Activated CD4-positive, alpha-beta memory T cell treated with anti-CD3 and anti-CD28 coated beads for 36 hours (primary cell): ENCODE measurements around the gene SFR1. TPM values are rescaled to one million over a fixed set of nuclear protein-coding genes. Genes with fewer than 3 reads are reported as not detected.
"Not testable (repeated sequence)": the region's sequence is repeated elsewhere in the genome, so short reads cannot be mapped to it uniquely, and the experiment has no call there.

ENCODE experiments used
- CTCF ChIA-PET: fragments of 350-600 bp; sonication (Branson Sonifier 250); formaldehyde crosslinking; loops from one replicate; lab custom pipeline; 2021; ENCODE audit warnings: antibody characterized with exemption, inconsistent platforms; lab: Charles Lee
- POLR2A ChIA-PET: fragments of 350-600 bp; sonication (Branson Sonifier 250); formaldehyde crosslinking; loops from one replicate; lab custom pipeline; 2021; ENCODE audit warnings: antibody characterized with exemption; lab: Charles Lee
- DNase-seq: peaks from one replicate; pipeline ENCODE4 v3.0.0-alpha.2; 2020
- H3K27ac Mint-ChIP-seq: one replicate; pipeline ENCODE4 v1.8.0; 2021; ENCODE audit warnings: mixed read lengths
- H3K27me3 Mint-ChIP-seq: one replicate; pipeline ENCODE4 v1.8.0; 2021; ENCODE audit warnings: mixed read lengths
- H3K36me3 Mint-ChIP-seq: one replicate; pipeline ENCODE4 v1.8.0; 2021; ENCODE audit warnings: mixed read lengths
- H3K4me1 Mint-ChIP-seq: one replicate; pipeline ENCODE4 v1.8.0; 2021; ENCODE audit warnings: low read depth, mixed read lengths
- H3K4me3 Mint-ChIP-seq: one replicate; pipeline ENCODE4 v1.8.0; 2021; ENCODE audit warnings: mild to moderate bottlenecking, mixed read lengths
- H3K9me3 Mint-ChIP-seq: one replicate; pipeline ENCODE4 v1.8.0; 2021; ENCODE audit warnings: mixed read lengths
- intact Hi-C: fragments of 100-400 bp; cut with micrococcal nuclease; formaldehyde crosslinking; loops from one replicate; pipeline ENCODE4 v1.15.1; 2023
- total RNA-seq, 2 experiments: library from RNA; stranded (reverse); gene quantifications; one replicate each; pipeline ENCODE4 v1.2.3, GENCODE V29; 2021

The SFR1 gene
- total RNA-seq, 2 experiments from 2014 or later, result 16.8 to 19.2 TPM

- peaks cover 13% of the 10 kb centered on the region for H3K4me1 Mint-ChIP-seq
- POLR2A ChIA-PET, result no interaction called here
- intact Hi-C loops, result no loop called here
Measured at GRCh38 chr10:104130041-104130440, 8.1 kb downstream of the SFR1 start.

DNA sequence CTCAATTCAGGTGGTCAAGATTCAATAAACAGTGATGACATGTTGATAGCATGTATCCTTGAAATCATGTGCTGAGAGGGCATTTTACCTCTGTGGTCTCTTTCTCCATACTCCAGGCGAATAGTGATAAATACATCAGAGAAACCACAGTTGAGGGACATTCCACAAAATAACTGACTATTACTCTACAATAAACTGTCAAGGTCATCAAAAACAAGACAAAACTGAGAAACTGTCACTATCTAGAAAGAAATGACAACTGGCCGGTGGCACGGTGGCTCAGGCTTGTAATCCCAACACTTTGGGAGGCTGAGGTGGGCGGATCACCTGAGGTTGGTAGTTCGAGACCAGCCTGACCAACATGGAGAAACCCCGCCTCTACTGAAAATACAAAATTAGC is 16.2 kb downstream of the SFR1 start:
- no peak for DNase-seq
- H3K9me3 Mint-ChIP-seq, result no peaks in the 10 kb centered on the region
- CTCF ChIA-PET, result no interaction called here

More at GRCh38 chr10:104130041-104130440, 8.1 kb downstream of the SFR1 start:
- Mint-ChIP-seq H3K27ac (no peak overlapping the region), H3K9me3 (no peaks in the 10 kb centered on the region), H3K36me3 (peaks cover 12% of the 10 kb centered on the region), H3K4me3 (no peak overlapping the region), H3K27me3 (peaks cover 6% of the 10 kb centered on the region)
- no peak for DNase-seq
- CTCF ChIA-PET, result no interaction called here

DNA sequence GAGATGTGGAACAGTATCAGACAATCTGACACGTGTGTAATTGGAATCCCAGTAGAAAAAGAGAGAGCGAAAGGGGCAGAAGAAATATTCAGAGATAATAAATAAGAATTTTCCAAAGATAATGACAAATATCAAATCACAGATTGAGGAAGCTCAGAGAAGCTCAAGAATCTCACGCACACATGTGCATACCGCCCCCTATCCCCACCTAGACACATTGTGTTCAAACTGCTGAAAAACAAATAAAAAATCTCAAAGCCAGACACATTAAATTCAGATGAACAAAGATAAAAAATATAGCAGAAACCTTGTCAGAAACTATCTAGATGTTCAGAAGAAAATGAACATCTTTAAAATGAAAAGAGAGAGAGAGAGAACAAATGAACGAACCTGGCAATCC is 17.2 kb downstream of the SFR1 start:
- Mint-ChIP-seq H3K27ac (no peak overlapping the region), H3K36me3 (no peaks in the 10 kb centered on the region), H3K4me1 (no peaks in the 10 kb centered on the region), H3K4me3 (no peak overlapping the region), H3K9me3 (no peaks in the 10 kb centered on the region), H3K27me3 (peaks cover 5% of the 10 kb centered on the region)
- DNase-seq, result no peak
- POLR2A ChIA-PET, result no interaction called here
- intact Hi-C loops, result no loop called here
- CTCF ChIA-PET, result interaction anchor here (0.6 to 2.1 kb wide), 3 partner anchors 18 to 249 kb away, joined by 3 to 7 read pairs (median 4); partner anchors contain the start of gene SFR1

More for the DNA sequence above, 16.2 kb downstream of the SFR1 start:
- Mint-ChIP-seq H3K36me3 (no peaks in the 10 kb centered on the region), H3K27me3 (peaks cover 2% of the 10 kb centered on the region), H3K4me1 (no peaks in the 10 kb centered on the region), H3K27ac (no peak overlapping the region), H3K4me3 (no peak overlapping the region)
- intact Hi-C loops, result no loop called here
- POLR2A ChIA-PET, result interaction anchor here (0.6 kb wide), 1 partner anchor 1484 kb away, joined by 3 read pairs; no protein-coding TSS in a partner anchor

GRCh38 chr10:104142081-104142480 is 20.1 kb downstream of the SFR1 start:
- intact Hi-C loops, result no loop called here

DNA sequence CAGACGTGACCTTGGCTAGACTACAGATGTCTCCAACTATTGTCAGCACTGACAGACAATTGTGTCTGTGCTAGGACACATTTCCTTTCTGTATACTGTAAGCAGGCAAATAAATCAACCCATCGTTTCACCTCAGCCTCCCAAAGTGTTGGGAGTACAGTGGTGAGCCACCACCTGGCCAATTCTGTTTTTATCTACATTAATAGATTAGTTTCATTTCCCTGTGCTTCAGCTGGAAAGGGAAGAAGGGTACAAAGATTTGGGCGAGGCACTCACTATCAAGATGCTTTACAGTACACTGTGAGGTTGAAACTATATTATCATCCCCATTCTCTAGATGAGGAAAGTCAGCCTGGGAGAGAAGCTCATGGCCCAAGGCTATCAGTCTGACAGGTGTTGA is 21.9 kb downstream of the SFR1 start:
- intact Hi-C loops, result no loop called here
- POLR2A ChIA-PET, result no interaction called here
- no peaks in the 10 kb centered on the region for H3K36me3 Mint-ChIP-seq
- H3K9me3 Mint-ChIP-seq, result no peaks in the 10 kb centered on the region
- DNase-seq, result no peak
- H3K4me3 Mint-ChIP-seq, result no peak overlapping the region
- H3K27me3 Mint-ChIP-seq, result peaks cover 8% of the 10 kb centered on the region
- H3K27ac Mint-ChIP-seq, result no peak overlapping the region
- no peaks in the 10 kb centered on the region for H3K4me1 Mint-ChIP-seq
- CTCF ChIA-PET, result interaction anchor here (1.0 kb wide), 1 partner anchor 11 kb away, joined by 3 read pairs; no protein-coding TSS in a partner anchor

More at GRCh38 chr10:104142081-104142480, 20.1 kb downstream of the SFR1 start:
- ChIA-PET POLR2A (no interaction called here), CTCF (no interaction called here)
- Mint-ChIP-seq H3K36me3 (no peaks in the 10 kb centered on the region), H3K9me3 (no peaks in the 10 kb centered on the region), H3K27me3 (peaks cover 9% of the 10 kb centered on the region), H3K27ac (no peak overlapping the region), H3K4me3 (no peak overlapping the region), H3K4me1 (no peaks in the 10 kb centered on the region)
- DNase-seq, result no peak

DNA sequence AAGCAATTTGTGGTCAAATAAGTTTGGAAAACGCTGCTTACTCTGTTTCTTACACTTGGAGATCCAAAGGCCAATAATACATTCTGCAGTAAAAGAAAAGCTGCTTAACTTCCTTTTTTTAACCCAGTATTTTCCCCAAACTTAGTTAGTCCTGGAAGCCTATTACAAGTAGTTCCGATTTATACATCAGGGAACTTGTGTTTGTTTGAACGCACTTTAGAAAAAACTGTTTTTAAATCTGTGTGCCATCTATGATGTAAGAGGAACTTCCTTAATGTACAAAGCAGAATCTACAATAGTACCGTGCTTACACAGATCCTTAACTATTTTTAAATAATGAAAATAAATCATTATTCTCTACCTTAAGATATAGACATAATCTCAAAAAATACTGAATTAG is 23.0 kb downstream of the SFR1 start:
- intact Hi-C loops, result no loop called here
- Mint-ChIP-seq H3K27ac (no peak overlapping the region), H3K9me3 (no peaks in the 10 kb centered on the region), H3K4me1 (no peaks in the 10 kb centered on the region), H3K4me3 (no peak overlapping the region), H3K36me3 (no peaks in the 10 kb centered on the region), H3K27me3 (peaks cover 8% of the 10 kb centered on the region)
- DNase-seq, result no peak
- ChIA-PET POLR2A (no interaction called here), CTCF (no interaction called here)

- Mint-ChIP-seq H3K27me3 (peaks cover 13% of the 10 kb centered on the region), H3K4me3 (no peak overlapping the region), H3K27ac (no peak overlapping the region), H3K4me1 (no peaks in the 10 kb centered on the region), H3K9me3 (peaks cover 8% of the 10 kb centered on the region), H3K36me3 (peaks cover 6% of the 10 kb centered on the region)
- ChIA-PET POLR2A (no interaction called here), CTCF (interaction anchor here (0.7 to 1.3 kb wide), 3 partner anchors 14 to 259 kb away, joined by 3 to 4 read pairs (median 3); no protein-coding TSS in a partner anchor)
- intact Hi-C loops, result no loop called here
- no peak for DNase-seq
Measured at GRCh38 chr10:104146882-104147281, 24.9 kb downstream of the SFR1 start.

DNA sequence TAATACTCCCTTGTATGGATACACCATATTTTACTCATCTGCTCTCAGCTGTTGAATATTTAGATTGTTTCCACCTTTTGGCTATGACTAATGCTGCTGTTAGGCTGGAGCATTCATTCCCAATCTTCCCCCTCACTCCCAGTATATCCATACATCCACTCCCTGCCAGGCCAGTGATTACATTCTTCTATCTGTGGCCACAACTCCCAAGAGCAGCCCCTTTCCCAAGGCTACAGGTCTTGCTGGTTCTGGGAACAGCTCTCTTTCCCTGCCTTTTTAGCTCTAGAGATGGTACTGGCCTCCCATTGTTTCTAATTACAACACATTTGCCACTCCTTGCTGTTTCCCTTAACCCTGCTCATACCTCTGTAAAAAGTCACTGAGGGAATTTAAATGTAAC is 28.2 kb downstream of the SFR1 start:
- Mint-ChIP-seq H3K27me3 (peaks cover 13% of the 10 kb centered on the region), H3K4me1 (no peaks in the 10 kb centered on the region), H3K36me3 (peaks cover 15% of the 10 kb centered on the region), H3K27ac (no peak overlapping the region), H3K9me3 (peaks cover 17% of the 10 kb centered on the region), H3K4me3 (no peak overlapping the region)
- CTCF ChIA-PET, result no interaction called here
- DNase-seq, result no peak
- intact Hi-C loops, result no loop called here
- POLR2A ChIA-PET, result no interaction called here

- Mint-ChIP-seq H3K9me3 (peaks cover 17% of the 10 kb centered on the region), H3K4me1 (no peaks in the 10 kb centered on the region), H3K36me3 (peaks cover 15% of the 10 kb centered on the region), H3K27ac (no peak overlapping the region), H3K4me3 (no peak overlapping the region), H3K27me3 (peaks cover 11% of the 10 kb centered on the region)
- DNase-seq, result no peak
- ChIA-PET CTCF (no interaction called here), POLR2A (no interaction called here)
- intact Hi-C loops, result no loop called here
Measured at GRCh38 chr10:104151737-104152136, 29.8 kb downstream of the SFR1 start.

GRCh38 chr10:104155591-104155990 is 33.6 kb downstream of the SFR1 start:
- no peak overlapping the region for H3K4me3 Mint-ChIP-seq
- H3K27ac Mint-ChIP-seq, result no peak overlapping the region
- POLR2A ChIA-PET, result no interaction called here
- no peak for DNase-seq
- CTCF ChIA-PET, result no interaction called here
- peaks cover 9% of the 10 kb centered on the region for H3K27me3 Mint-ChIP-seq
- H3K4me1 Mint-ChIP-seq, result no peaks in the 10 kb centered on the region
- peaks cover 17% of the 10 kb centered on the region for H3K9me3 Mint-ChIP-seq
- H3K36me3 Mint-ChIP-seq, result peaks cover 15% of the 10 kb centered on the region
- intact Hi-C loops, result no loop called here

- Mint-ChIP-seq H3K4me1 (peaks cover 17% of the 10 kb centered on the region), H3K9me3 (peaks cover 14% of the 10 kb centered on the region), H3K4me3 (no peak overlapping the region), H3K36me3 (peaks cover 3% of the 10 kb centered on the region), H3K27ac (no peak overlapping the region), H3K27me3 (peaks cover 2% of the 10 kb centered on the region)
- POLR2A ChIA-PET, result no interaction called here
- intact Hi-C loops, result no loop called here
- CTCF ChIA-PET, result no interaction called here
- no peak for DNase-seq
Measured at GRCh38 chr10:104170610-104171254, 48.8 kb downstream of the SFR1 start.

- H3K27ac Mint-ChIP-seq, H3K27me3 Mint-ChIP-seq, POLR2A ChIA-PET, CTCF ChIA-PET, H3K4me3 Mint-ChIP-seq, DNase-seq, intact Hi-C loops, H3K36me3 Mint-ChIP-seq: not testable (repeated sequence)
- peaks cover 14% of the 10 kb centered on the region for H3K9me3 Mint-ChIP-seq
- H3K4me1 Mint-ChIP-seq, result peaks cover 20% of the 10 kb centered on the region
Measured at GRCh38 chr10:104174136-104174535, 52.2 kb downstream of the SFR1 start.
